HepG2 (cell line): ENCODE measurements around the gene SPIRE1. TPM values are rescaled to one million over a fixed set of nuclear protein-coding genes. Genes with fewer than 3 reads are reported as not detected.

Experiments used
- ATAC-seq: fragments of 200-7000 bp; cut with Tn5 transposase; 3 replicates; pipeline ENCODE4 v1.9.1; 2020; ENCODE audit warnings: mild to moderate bottlenecking, moderate library complexity
- BruUV-seq: library from RNA; stranded (reverse); fragments of 400-500 nt; replicated peaks from 2 replicates; lab custom pipeline; 2021; lab: Mats Ljungman, UMichigan
- CTCF ChIA-PET: fragments of 300-600 bp; formaldehyde crosslinking; extraction: SDS; loops from one replicate; lab custom pipeline; 2021; ENCODE audit warnings: low total read pairs, inconsistent platforms, low intra/inter-chr PET ratio; lab: Yijun Ruan, JAX
- POLR2A ChIA-PET: fragments of 350-600 bp; sonication (Branson Sonifier 250); formaldehyde crosslinking; loops from one replicate; lab custom pipeline; 2020; ENCODE audit warnings: antibody characterized with exemption, inconsistent platforms; lab: Yijun Ruan, JAX
- DNase-seq: peaks from one replicate; pipeline ENCODE4 v3.0.0-alpha.2; 2015; ENCODE audit warnings: low spot score
- FAIRE-seq: peaks from 3 replicates; lab custom pipeline; 2011; peaks lifted over from hg19 to GRCh38; lab: Jason Lieb, UNC
- H2AFZ ChIP-seq: one replicate; pipeline ENCODE4 v1.6.1; 2011; ENCODE audit warnings: low read length, inconsistent platforms
- H3K27ac ChIP-seq: fragments of 300-600 bp; 3 replicates; pipeline ENCODE4 v1.8.0; 2011; ENCODE audit warnings: mixed run types, mild to moderate bottlenecking, mixed read lengths, low read length, inconsistent platforms; ENCODE audit not compliant: insufficient read depth; ENCODE audit errors: extremely low read length
- H3K27me3 ChIP-seq, 2 experiments: fragments of 200-600 bp in 1 of 2; 2 replicates in 1 of 2; 3 replicates in 1 of 2; pipeline versions ENCODE4 v1.6.0 to v1.8.0; 2011; ENCODE audit warnings: low read length in 2 of 2, mild to moderate bottlenecking in 2 of 2, moderate library complexity in 2 of 2, inconsistent platforms in 1 of 2; ENCODE audit not compliant: insufficient read depth in 2 of 2, control insufficient read depth in 1 of 2
- H3K36me3 ChIP-seq, 2 experiments: fragments of 200-600 bp in 1 of 2; replicated peaks in 1 of 2; 2 replicates in 1 of 2; 3 replicates in 1 of 2; pipeline versions ENCODE4 v1.5.1 to v1.8.0; 2011; ENCODE audit warnings: low read length in 2 of 2, inconsistent platforms in 1 of 2; ENCODE audit not compliant: insufficient read depth in 2 of 2, control insufficient read depth in 1 of 2
- H3K4me1 ChIP-seq: 2 replicates; pipeline ENCODE4 v1.5.1; 2012; ENCODE audit warnings: low read length, inconsistent platforms; ENCODE audit not compliant: insufficient read depth
- H3K4me2 ChIP-seq: 2 replicates; pipeline ENCODE4 v1.6.0; 2011; ENCODE audit warnings: low read depth, low read length, inconsistent platforms
- H3K4me3 ChIP-seq, 3 experiments: fragments of 200-600 bp in 1 of 3; sonication (generic), shearing (Covaris generic) in 1 of 3; replicated peaks in 1 of 3; 2 replicates each; pipeline ENCODE4 v1.5.1; 2011 to 2016; ENCODE audit warnings: low read length in 3 of 3, inconsistent platforms in 2 of 3, low read depth in 2 of 3, mild to moderate bottlenecking in 2 of 3, control low read depth in 1 of 3, mixed read lengths in 1 of 3; ENCODE audit not compliant: insufficient read depth in 1 of 3
- H3K79me2 ChIP-seq: one replicate; pipeline ENCODE4 v1.6.1; 2011; ENCODE audit warnings: low read length, inconsistent platforms; ENCODE audit not compliant: insufficient read depth
- H3K9ac ChIP-seq: 2 replicates; pipeline ENCODE4 v1.6.0; 2011; ENCODE audit warnings: mild to moderate bottlenecking, low read depth, low read length, inconsistent platforms; ENCODE audit not compliant: insufficient read depth
- H3K9me3 ChIP-seq: 2 replicates; pipeline ENCODE4 v1.5.1; 2012; ENCODE audit warnings: mild to moderate bottlenecking, low read length
- H4K20me1 ChIP-seq: 2 replicates; pipeline ENCODE4 v1.6.0; 2011; ENCODE audit warnings: inconsistent platforms, mild to moderate bottlenecking, low read length, moderate library complexity; ENCODE audit not compliant: insufficient read depth
- ARNT2 ChIP-seq: sonication (generic); formaldehyde crosslinking; IDR thresholded peaks from 2 replicates; pipeline ENCODE4 v1.8.0; 2022; ENCODE audit warnings: mild to moderate bottlenecking, low read depth, missing genetic modification reagents, moderate library complexity
- ARNTL ChIP-seq: sonication (generic); formaldehyde crosslinking; IDR thresholded peaks from 2 replicates; pipeline ENCODE4 v1.4.0; 2020; ENCODE audit warnings: mild to moderate bottlenecking, missing genetic modification reagents
- CAMTA2 ChIP-seq: sonication (generic); formaldehyde crosslinking; IDR thresholded peaks from 2 replicates; pipeline ENCODE4 v1.4.0; 2020; ENCODE audit warnings: mild to moderate bottlenecking, missing genetic modification reagents, borderline replicate concordance
- HES4 ChIP-seq: sonication (generic); formaldehyde crosslinking; IDR thresholded peaks from 2 replicates; pipeline ENCODE4 v1.9.0; 2021; ENCODE audit warnings: mild to moderate bottlenecking, missing genetic modification reagents, borderline replicate concordance
- KDM6A ChIP-seq: IDR thresholded peaks from 2 replicates; pipeline ENCODE4 v1.6.1; 2016; ENCODE audit warnings: low read depth
- KLF16 ChIP-seq, 2 experiments: sonication (generic) in 1 of 2; formaldehyde crosslinking in 1 of 2; IDR thresholded peaks; 2 replicates each; pipeline versions ENCODE4 v1.6.1 to v1.8.0; 2016 to 2023; ENCODE audit warnings: missing genetic modification reagents in 2 of 2, missing compliant biosample characterization in 1 of 2
- MEF2D ChIP-seq: sonication (generic); formaldehyde crosslinking; IDR thresholded peaks from 2 replicates; pipeline ENCODE4 v1.5.1; 2020; ENCODE audit warnings: mild to moderate bottlenecking, missing genetic modification reagents
- PHF20 ChIP-seq: sonication (generic); formaldehyde crosslinking; IDR thresholded peaks from 2 replicates; pipeline ENCODE4 v1.5.0; 2020; ENCODE audit warnings: mild to moderate bottlenecking, missing genetic modification reagents
- POGZ ChIP-seq: sonication (generic); formaldehyde crosslinking; IDR thresholded peaks from 2 replicates; pipeline ENCODE4 v1.4.0; 2020; ENCODE audit warnings: mild to moderate bottlenecking, missing genetic modification reagents
- RARA ChIP-seq: IDR thresholded peaks from 2 replicates; pipeline ENCODE4 v1.6.1; 2016; ENCODE audit warnings: missing genetic modification reagents, missing compliant biosample characterization
- REPIN1 ChIP-seq: sonication (generic); formaldehyde crosslinking; IDR thresholded peaks from 2 replicates; pipeline ENCODE4 v1.8.0; 2022; ENCODE audit warnings: missing genetic modification reagents, low read depth, mild to moderate bottlenecking, borderline replicate concordance
- TCF7L2 ChIP-seq: IDR thresholded peaks from 2 replicates; pipeline ENCODE4 v1.6.1; 2011; ENCODE audit warnings: mild to moderate bottlenecking, low read depth, low read length, moderate library complexity
- ZBTB7A ChIP-seq: sonication (generic); formaldehyde crosslinking; IDR thresholded peaks from 2 replicates; pipeline ENCODE4 v1.8.0; 2022; ENCODE audit warnings: mild to moderate bottlenecking, missing genetic modification reagents
- ZKSCAN5 ChIP-seq: sonication (generic); formaldehyde crosslinking; IDR thresholded peaks from 2 replicates; pipeline ENCODE4 v1.5.1; 2020; ENCODE audit warnings: mild to moderate bottlenecking, missing genetic modification reagents
- ZMAT3 ChIP-seq: sonication (generic); formaldehyde crosslinking; conservative IDR thresholded peaks from 2 replicates; pipeline ENCODE4 v1.7.0; 2021; ENCODE audit warnings: missing genetic modification reagents
- ZNF274 ChIP-seq: sonication (generic); formaldehyde crosslinking; IDR thresholded peaks from 2 replicates; pipeline ENCODE4 v1.5.1; 2020; ENCODE audit warnings: mild to moderate bottlenecking, missing genetic modification reagents
- ZNF326 ChIP-seq: sonication (generic); formaldehyde crosslinking; IDR thresholded peaks from 2 replicates; pipeline ENCODE4 v1.4.0; 2020; ENCODE audit warnings: missing genetic modification reagents, borderline replicate concordance
- ZNF501 ChIP-seq: sonication (generic); formaldehyde crosslinking; IDR thresholded peaks from 2 replicates; pipeline ENCODE4 v1.5.1; 2020; ENCODE audit warnings: mild to moderate bottlenecking, moderate library complexity, missing genetic modification reagents
- ZNF589 ChIP-seq: sonication (generic); formaldehyde crosslinking; conservative IDR thresholded peaks from 2 replicates; pipeline ENCODE4 v1.8.0; 2022; ENCODE audit warnings: mild to moderate bottlenecking, moderate library complexity, missing genetic modification reagents
- WGBS: methylation state at CpG from one replicate; pipeline ENCODE4 v1.1.6; 2017; ENCODE audit warnings: low lambda C conversion rate; 5-methylcytosine and 5-hydroxymethylcytosine counted together
- in situ Hi-C: cut with HindIII; loops from 2 replicates; pipeline ENCODE4 v1.10.0; 2017; ENCODE audit warnings: low pct_unique_long_range_greater_than_20kb; ENCODE audit not compliant: extremely low pct_ligation_motif_present
- intact Hi-C: fragments of 100-400 bp; cut with micrococcal nuclease; formaldehyde crosslinking; loops from one replicate; pipeline ENCODE4 v1.10.0; 2022; ENCODE audit not compliant: unreplicated experiment
- polyA plus RNA-seq, 8 experiments: library from polyadenylated mRNA; depleted of rRNA in 3 of 8; stranded (reverse) in 7 of 8; unstranded in 1 of 8; fragments of >200 nt; fragmentation: Illumina TruSeq in 4 of 8; extraction: Trizol in 4 of 8; gene quantifications; 2 replicates each; pipeline versions ENCODE4 v1.2.1 to v1.2.3, GENCODE V29; 2011 to 2016; ENCODE audit warnings: low read depth in 4 of 8, missing spikeins in 1 of 8, mixed read lengths in 1 of 8; ENCODE audit not compliant: insufficient read depth in 1 of 8
- total RNA-seq, 5 experiments: library from RNA; depleted of rRNA; stranded (reverse); fragments of >200 nt; fragmentation: Illumina TruSeq; extraction: Trizol; gene quantifications; 2 replicates each; pipeline ENCODE4 v1.2.3, GENCODE V29; 2016; ENCODE audit warnings: low read depth in 1 of 5
- TF ChIP-seq, protein P1 (sequence below): sonication (generic); formaldehyde crosslinking; IDR thresholded peaks from 2 replicates; pipeline ENCODE4 v1.5.0; 2020; ENCODE audit warnings: missing genetic modification reagents
- TF ChIP-seq, protein P2 (sequence below): sonication (generic); formaldehyde crosslinking; IDR thresholded peaks from 2 replicates; pipeline ENCODE4 v1.4.0; 2020; ENCODE audit warnings: missing genetic modification reagents
- TF ChIP-seq, protein P3 (sequence below): sonication (generic); formaldehyde crosslinking; IDR thresholded peaks from 2 replicates; pipeline ENCODE4 v1.4.0; 2020; ENCODE audit warnings: mild to moderate bottlenecking, missing genetic modification reagents

The SPIRE1 gene
- total and polyA plus RNA-seq, 2 of the 13 experiments (the other 11 are each of a cell fraction or from before 2014, with no cell fraction given), result 9.9 to 21.3 TPM

DNA sequence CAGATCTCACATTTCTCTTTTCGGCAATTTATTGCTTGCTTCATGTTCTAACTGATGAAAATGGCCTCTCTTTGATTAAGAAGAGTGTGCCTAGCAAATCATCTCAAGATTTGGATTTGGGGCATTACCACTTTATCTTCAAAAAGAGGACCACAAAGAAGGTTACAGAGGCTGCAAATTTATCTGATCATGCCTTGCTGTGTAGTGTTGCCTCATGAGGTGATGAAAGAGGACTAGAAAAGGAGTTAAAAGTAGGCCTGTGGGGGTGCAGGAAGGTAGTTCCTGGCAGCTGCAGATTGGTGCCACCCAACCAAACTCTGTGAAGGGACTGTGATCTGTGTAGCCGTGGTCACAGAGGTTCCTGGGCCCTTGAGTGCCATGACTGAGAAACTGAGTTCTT lies 181.0 kb downstream of the SPIRE1 start (continued):
- TF ChIP-seq, protein P1, sequence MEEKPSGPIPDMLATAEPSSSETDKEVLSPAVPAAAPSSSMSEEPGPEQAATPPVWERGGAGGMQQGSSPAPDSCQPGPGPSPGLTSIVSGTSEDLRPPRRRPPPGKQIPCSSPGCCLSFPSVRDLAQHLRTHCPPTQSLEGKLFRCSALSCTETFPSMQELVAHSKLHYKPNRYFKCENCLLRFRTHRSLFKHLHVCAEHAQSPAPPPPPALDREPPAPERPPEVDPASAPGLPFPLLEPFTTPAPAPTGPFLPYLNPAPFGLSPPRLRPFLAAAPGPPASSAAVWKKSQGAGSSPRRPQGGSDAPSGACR (CRISPR knock-in tag), result no peak
- TF ChIP-seq ZNF274 (CRISPR knock-in tag), result no peak
- no peak for TF ChIP-seq KDM6A (CRISPR knock-in tag)
- no peak for TF ChIP-seq RARA (CRISPR knock-in tag)
- no peak for TF ChIP-seq CAMTA2 (CRISPR knock-in tag)
- no peak for TF ChIP-seq ZMAT3 (CRISPR knock-in tag)
- TF ChIP-seq ZBTB7A, result no peak
- no peak for TF ChIP-seq ZKSCAN5 (CRISPR knock-in tag)
- no peak for TF ChIP-seq ARNT2
- TF ChIP-seq ARNTL (CRISPR knock-in tag), result no peak
- TF ChIP-seq, all 625 proteins: peak for 0

DNA sequence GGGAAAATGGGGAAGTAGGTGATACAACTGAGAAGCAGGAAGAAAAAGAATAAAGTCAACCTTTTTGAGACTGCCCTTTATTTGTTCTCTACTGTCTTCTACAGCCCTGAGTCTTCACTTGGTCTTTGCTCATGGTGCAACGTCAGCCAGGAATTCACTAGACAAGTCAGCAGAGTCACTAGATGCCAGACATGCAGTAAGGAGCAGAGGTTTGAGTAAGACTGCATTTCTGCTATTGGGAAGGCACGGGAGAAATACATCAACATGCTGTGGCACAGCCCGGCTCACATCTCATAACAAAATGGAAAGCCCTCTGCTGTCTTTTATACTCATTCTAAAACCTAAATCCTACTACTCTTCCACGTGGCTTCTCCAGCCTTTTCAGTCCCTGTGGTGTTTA lies 183.0 kb downstream of the SPIRE1 start:
- Histone ChIP-seq H3K4me2 (no peak overlapping the region), H3K36me3 (peaks cover 4 to 10% of the 10 kb centered on the region in 2 experiments; a peak in 3 of 5 replicates), H3K27ac (no peak overlapping the region), H3K79me2 (no peaks in the 10 kb centered on the region), H2AFZ (no peak overlapping the region), H3K9me3 (no peaks in the 10 kb centered on the region), H3K4me1 (no peaks in the 10 kb centered on the region), H3K4me3 (no peak overlapping the region), H3K27me3 (no peaks in the 10 kb centered on the region), H4K20me1 (no peaks in the 10 kb centered on the region), H3K9ac (no peak overlapping the region)
- BruUV-seq, result no TSS peak
- CTCF ChIA-PET, result no interaction called here
- WGBS, result 93% methylated on average over 4 of the region's 4 CpGs
- FAIRE-seq (no peak), ATAC-seq (no peak), DNase-seq (no peak)
- intact Hi-C loops (no loop called here), in situ Hi-C loops (no loop called here)
- POLR2A ChIA-PET, result no interaction called here
- no peak for TF ChIP-seq REPIN1 (CRISPR knock-in tag)
- TF ChIP-seq MEF2D, result no peak
- TF ChIP-seq, protein P2, sequence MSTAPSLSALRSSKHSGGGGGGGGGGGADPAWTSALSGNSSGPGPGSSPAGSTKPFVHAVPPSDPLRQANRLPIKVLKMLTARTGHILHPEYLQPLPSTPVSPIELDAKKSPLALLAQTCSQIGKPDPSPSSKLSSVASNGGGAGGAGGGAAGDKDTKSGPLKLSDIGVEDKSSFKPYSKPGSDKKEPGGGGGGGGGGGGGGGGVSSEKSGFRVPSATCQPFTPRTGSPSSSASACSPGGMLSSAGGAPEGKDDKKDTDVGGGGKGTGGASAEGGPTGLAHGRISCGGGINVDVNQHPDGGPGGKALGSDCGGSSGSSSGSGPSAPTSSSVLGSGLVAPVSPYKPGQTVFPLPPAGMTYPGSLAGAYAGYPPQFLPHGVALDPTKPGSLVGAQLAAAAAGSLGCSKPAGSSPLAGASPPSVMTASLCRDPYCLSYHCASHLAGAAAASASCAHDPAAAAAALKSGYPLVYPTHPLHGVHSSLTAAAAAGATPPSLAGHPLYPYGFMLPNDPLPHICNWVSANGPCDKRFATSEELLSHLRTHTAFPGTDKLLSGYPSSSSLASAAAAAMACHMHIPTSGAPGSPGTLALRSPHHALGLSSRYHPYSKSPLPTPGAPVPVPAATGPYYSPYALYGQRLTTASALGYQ (CRISPR knock-in tag), result no peak
- TF ChIP-seq ZNF589 (CRISPR knock-in tag), result no peak
- no peak for TF ChIP-seq ZNF326 (CRISPR knock-in tag)
- TF ChIP-seq PHF20 (CRISPR knock-in tag), result no peak
- TF ChIP-seq KLF16 (CRISPR knock-in tag; IDR thresholded peaks at IDR 0.05), result no peak
- TF ChIP-seq, protein P3, sequence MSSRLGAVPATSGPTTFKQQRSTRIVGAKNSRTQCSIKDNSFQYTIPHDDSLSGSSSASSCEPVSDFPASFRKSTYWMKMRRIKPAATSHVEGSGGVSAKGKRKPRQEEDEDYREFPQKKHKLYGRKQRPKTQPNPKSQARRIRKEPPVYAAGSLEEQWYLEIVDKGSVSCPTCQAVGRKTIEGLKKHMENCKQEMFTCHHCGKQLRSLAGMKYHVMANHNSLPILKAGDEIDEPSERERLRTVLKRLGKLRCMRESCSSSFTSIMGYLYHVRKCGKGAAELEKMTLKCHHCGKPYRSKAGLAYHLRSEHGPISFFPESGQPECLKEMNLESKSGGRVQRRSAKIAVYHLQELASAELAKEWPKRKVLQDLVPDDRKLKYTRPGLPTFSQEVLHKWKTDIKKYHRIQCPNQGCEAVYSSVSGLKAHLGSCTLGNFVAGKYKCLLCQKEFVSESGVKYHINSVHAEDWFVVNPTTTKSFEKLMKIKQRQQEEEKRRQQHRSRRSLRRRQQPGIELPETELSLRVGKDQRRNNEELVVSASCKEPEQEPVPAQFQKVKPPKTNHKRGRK, result no peak
- no peak for TF ChIP-seq ZNF501 (CRISPR knock-in tag)
- TF ChIP-seq POGZ, result no peak
- TF ChIP-seq TCF7L2, result no peak
- no peak for TF ChIP-seq HES4 (CRISPR knock-in tag)
